Measurements from ENCODE around the gene NCKIPSD.

Gene NCKIPSD

DNA sequence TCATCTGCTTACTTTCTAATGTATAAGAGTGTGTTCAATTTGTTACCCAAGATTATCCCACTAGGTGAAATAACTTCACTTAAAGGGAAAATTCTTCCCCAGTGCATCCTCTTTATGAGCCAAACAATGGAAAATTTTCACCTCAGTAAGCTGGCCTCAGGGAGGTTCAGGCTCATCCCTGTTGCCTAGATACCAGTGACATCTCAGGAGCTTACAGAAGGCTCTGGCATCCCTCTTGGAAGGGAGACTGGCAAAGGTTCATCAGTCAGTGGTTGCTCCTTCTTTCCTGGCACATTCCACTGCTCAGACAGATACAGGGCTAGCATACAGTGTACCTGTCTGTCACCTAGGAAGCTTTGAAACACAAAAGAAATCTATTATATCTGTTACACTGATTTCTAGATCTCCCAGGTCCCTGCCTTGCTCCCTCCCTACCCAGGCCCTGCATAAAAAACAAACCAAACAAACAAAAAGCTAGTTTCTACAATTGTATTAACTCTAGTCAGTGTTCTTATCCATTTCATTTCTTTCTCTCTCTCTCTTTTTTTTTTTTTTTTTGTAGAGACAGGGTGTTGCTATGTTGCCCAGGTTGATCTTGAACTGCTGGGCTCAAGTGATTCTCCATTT is 29.6 kb upstream of the NCKIPSD start:
- Histone ChIP-seq H3K36me3 (ENCODE audit: control insufficient read depth in 1 of 2, insufficient read depth in 2 of 2, low read length in 2 of 2) (peaks cover 3 to 13% of the 10 kb centered on the region in 2 donors), H3K4me1 (ENCODE audit: control insufficient read depth in 1 of 2, insufficient read depth in 2 of 2, low read length in 2 of 2) (peaks cover 14 to 39% of the 10 kb centered on the region in 2 donors), H3K9me3 (ENCODE audit: control insufficient read depth in 1 of 2, low read length in 2 of 2) (no peaks in the 10 kb centered on the region), H3K27me3 (ENCODE audit: low read depth, low read length) (no peaks in the 10 kb centered on the region), H3K4me3 (ENCODE audit: low read depth in 1 of 2, low read length in 2 of 2) (peak overlapping the region; percentile 90 to 99), H3K27ac (ENCODE audit: low read length) (peak overlapping the region; percentile 98)

- H3K36me3 ChIP-seq (ENCODE audit: control insufficient read depth in 1 of 2, insufficient read depth in 2 of 2, low read length in 2 of 2) = peaks cover 12 to 24% of the 10 kb centered on the region in 2 donors
- H3K9me3 ChIP-seq (ENCODE audit: control insufficient read depth in 1 of 2, low read length in 2 of 2) = no peaks in the 10 kb centered on the region
- H3K4me1 ChIP-seq (ENCODE audit: control insufficient read depth in 1 of 2, insufficient read depth in 2 of 2, low read length in 2 of 2) = peaks cover 14 to 44% of the 10 kb centered on the region in 2 donors
- no peak overlapping the region for H3K27ac ChIP-seq (ENCODE audit: low read length)
- no peaks in the 10 kb centered on the region for H3K27me3 ChIP-seq (ENCODE audit: low read depth, low read length)
- H3K4me3 ChIP-seq (ENCODE audit: low read depth in 1 of 2, low read length in 2 of 2) = no peak overlapping the region
Measured at GRCh38 chr3:48711727-48712126, 26.0 kb upstream of the NCKIPSD start.

GRCh38 chr3:48709051-48709461 is 23.3 kb upstream of the NCKIPSD start:
- no peak overlapping the region for H3K4me3 ChIP-seq (ENCODE audit: low read depth in 1 of 2, low read length in 2 of 2)
- no peaks in the 10 kb centered on the region for H3K9me3 ChIP-seq (ENCODE audit: control insufficient read depth in 1 of 2, low read length in 2 of 2)
- peaks cover 4 to 30% of the 10 kb centered on the region in 2 donors for H3K4me1 ChIP-seq (ENCODE audit: control insufficient read depth in 1 of 2, insufficient read depth in 2 of 2, low read length in 2 of 2)
- no peaks in the 10 kb centered on the region for H3K27me3 ChIP-seq (ENCODE audit: low read depth, low read length)
- H3K36me3 ChIP-seq (ENCODE audit: control insufficient read depth in 1 of 2, insufficient read depth in 2 of 2, low read length in 2 of 2) = peaks cover 8 to 24% of the 10 kb centered on the region in 2 donors
- no peak overlapping the region for H3K27ac ChIP-seq (ENCODE audit: low read length)

- H3K9me3 ChIP-seq (ENCODE audit: control insufficient read depth in 1 of 2, low read length in 2 of 2) = no peaks in the 10 kb centered on the region
- no peak overlapping the region for H3K27ac ChIP-seq (ENCODE audit: low read length)
- peaks cover 4 to 31% of the 10 kb centered on the region in 2 donors for H3K4me1 ChIP-seq (ENCODE audit: control insufficient read depth in 1 of 2, insufficient read depth in 2 of 2, low read length in 2 of 2)
- peaks cover 8 to 24% of the 10 kb centered on the region in 2 donors for H3K36me3 ChIP-seq (ENCODE audit: control insufficient read depth in 1 of 2, insufficient read depth in 2 of 2, low read length in 2 of 2)
- H3K27me3 ChIP-seq (ENCODE audit: low read depth, low read length) = no peaks in the 10 kb centered on the region
- H3K4me3 ChIP-seq (ENCODE audit: low read depth in 1 of 2, low read length in 2 of 2) = no peak overlapping the region
Measured at GRCh38 chr3:48708481-48708889, 22.8 kb upstream of the NCKIPSD start.

- H3K27ac ChIP-seq (ENCODE audit: low read length) = no peak overlapping the region
- peaks cover 4 to 30% of the 10 kb centered on the region in 2 donors for H3K4me1 ChIP-seq (ENCODE audit: control insufficient read depth in 1 of 2, insufficient read depth in 2 of 2, low read length in 2 of 2)
- H3K27me3 ChIP-seq (ENCODE audit: low read depth, low read length) = no peaks in the 10 kb centered on the region
- H3K4me3 ChIP-seq (ENCODE audit: low read depth in 1 of 2, low read length in 2 of 2) = no peak overlapping the region
- H3K9me3 ChIP-seq (ENCODE audit: control insufficient read depth in 1 of 2, low read length in 2 of 2) = no peaks in the 10 kb centered on the region
- peaks cover 8 to 21% of the 10 kb centered on the region in 2 donors for H3K36me3 ChIP-seq (ENCODE audit: control insufficient read depth in 1 of 2, insufficient read depth in 2 of 2, low read length in 2 of 2)
Measured at GRCh38 chr3:48707157-48707556, 21.4 kb upstream of the NCKIPSD start.

DNA sequence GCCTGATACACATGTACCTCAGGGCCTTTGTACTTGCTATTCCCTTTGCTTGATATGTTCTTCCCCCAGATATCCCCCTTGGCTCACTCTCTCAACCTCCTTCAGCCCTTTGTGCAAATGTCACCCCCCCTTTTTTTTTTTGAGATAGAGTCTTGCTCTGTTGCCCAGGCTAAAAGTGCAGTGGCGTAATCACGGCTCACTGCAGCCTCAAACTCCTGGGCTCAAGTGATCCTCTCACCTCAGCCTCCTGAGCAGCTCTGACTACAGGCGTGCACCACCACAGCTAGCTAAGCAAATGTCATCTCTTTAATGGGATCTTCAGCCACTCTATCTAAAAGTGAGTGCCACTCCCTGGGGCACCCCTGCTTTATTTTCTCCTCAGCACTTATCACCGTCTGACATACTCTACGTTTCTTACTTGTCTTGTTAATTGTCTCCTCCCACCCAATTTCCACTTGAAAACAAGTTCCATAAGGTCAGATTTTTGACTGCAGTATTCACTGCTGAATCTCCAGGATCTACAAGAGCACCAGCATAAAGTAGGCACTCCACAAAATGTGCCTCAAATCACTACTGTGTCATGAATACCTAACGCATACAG is 16.7 kb upstream of the NCKIPSD start:
- no peak overlapping the region for H3K27ac ChIP-seq (ENCODE audit: low read length)
- no peaks in the 10 kb centered on the region for H3K9me3 ChIP-seq (ENCODE audit: control insufficient read depth in 1 of 2, low read length in 2 of 2)
- peaks cover 5 to 21% of the 10 kb centered on the region in 2 donors for H3K4me1 ChIP-seq (ENCODE audit: control insufficient read depth in 1 of 2, insufficient read depth in 2 of 2, low read length in 2 of 2)
- no peak overlapping the region for H3K4me3 ChIP-seq (ENCODE audit: low read depth in 1 of 2, low read length in 2 of 2)
- peaks cover 6 to 8% of the 10 kb centered on the region in 2 donors for H3K36me3 ChIP-seq (ENCODE audit: control insufficient read depth in 1 of 2, insufficient read depth in 2 of 2, low read length in 2 of 2)
- no peaks in the 10 kb centered on the region for H3K27me3 ChIP-seq (ENCODE audit: low read depth, low read length)

- Histone ChIP-seq H3K27me3 (ENCODE audit: low read depth, low read length) (no peaks in the 10 kb centered on the region), H3K27ac (ENCODE audit: low read length) (no peak overlapping the region)
Measured at GRCh38 chr3:48700731-48701405, 15.2 kb upstream of the NCKIPSD start.

GRCh38 chr3:48698891-48699290 is 13.2 kb upstream of the NCKIPSD start:
- Histone ChIP-seq H3K9me3 (ENCODE audit: control insufficient read depth in 1 of 2, low read length in 2 of 2) (no peaks in the 10 kb centered on the region), H3K36me3 (ENCODE audit: control insufficient read depth in 1 of 2, insufficient read depth in 2 of 2, low read length in 2 of 2) (peaks cover 11 to 18% of the 10 kb centered on the region in 2 donors), H3K27ac (ENCODE audit: low read length) (no peak overlapping the region), H3K4me1 (ENCODE audit: control insufficient read depth in 1 of 2, insufficient read depth in 2 of 2, low read length in 2 of 2) (peaks cover 13 to 36% of the 10 kb centered on the region in 2 donors), H3K4me3 (ENCODE audit: low read depth in 1 of 2, low read length in 2 of 2) (no peak overlapping the region), H3K27me3 (ENCODE audit: low read depth, low read length) (no peaks in the 10 kb centered on the region)

More at GRCh38 chr3:48700731-48701405, 15.2 kb upstream of the NCKIPSD start:
- no peaks in the 10 kb centered on the region for H3K9me3 ChIP-seq (ENCODE audit: control insufficient read depth in 1 of 2, low read length in 2 of 2)
- no peak overlapping the region for H3K4me3 ChIP-seq (ENCODE audit: low read depth in 1 of 2, low read length in 2 of 2)
- peaks cover 3 to 8% of the 10 kb centered on the region in 2 donors for H3K36me3 ChIP-seq (ENCODE audit: control insufficient read depth in 1 of 2, insufficient read depth in 2 of 2, low read length in 2 of 2)
- peaks cover 5 to 23% of the 10 kb centered on the region in 2 donors for H3K4me1 ChIP-seq (ENCODE audit: control insufficient read depth in 1 of 2, insufficient read depth in 2 of 2, low read length in 2 of 2)

DNA sequence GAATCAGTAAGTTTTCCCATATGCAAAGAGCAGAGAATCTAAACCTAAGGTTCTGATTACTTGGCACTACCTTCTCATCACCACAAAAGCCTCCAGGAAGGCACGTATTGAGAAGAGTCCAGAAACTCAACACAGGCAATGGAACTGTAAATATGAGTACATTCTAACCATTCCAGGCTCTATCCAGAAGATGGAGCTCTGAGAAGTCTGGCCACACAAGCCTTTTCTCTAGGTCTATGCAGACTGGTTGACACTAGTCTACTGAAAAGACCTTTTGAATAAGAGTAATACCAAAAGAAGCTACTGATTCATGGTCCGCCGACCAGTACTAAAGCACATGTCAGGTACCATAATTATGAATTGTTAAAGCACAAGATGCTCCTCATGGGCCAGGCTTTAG is 12.2 kb upstream of the NCKIPSD start:
- Histone ChIP-seq H3K4me3 (ENCODE audit: low read depth in 1 of 2, low read length in 2 of 2) (no peak overlapping the region), H3K9me3 (ENCODE audit: control insufficient read depth in 1 of 2, low read length in 2 of 2) (no peaks in the 10 kb centered on the region), H3K36me3 (ENCODE audit: control insufficient read depth in 1 of 2, insufficient read depth in 2 of 2, low read length in 2 of 2) (peaks cover 20% of the 10 kb centered on the region in 2 donors), H3K27me3 (ENCODE audit: low read depth, low read length) (no peaks in the 10 kb centered on the region), H3K4me1 (ENCODE audit: control insufficient read depth in 1 of 2, insufficient read depth in 2 of 2, low read length in 2 of 2) (peaks cover 13 to 34% of the 10 kb centered on the region in 2 donors), H3K27ac (ENCODE audit: low read length) (no peak overlapping the region)

- Histone ChIP-seq H3K4me3 (ENCODE audit: low read depth in 1 of 2, low read length in 2 of 2) (no peak overlapping the region), H3K4me1 (ENCODE audit: control insufficient read depth in 1 of 2, insufficient read depth in 2 of 2, low read length in 2 of 2) (peaks cover 13 to 27% of the 10 kb centered on the region in 2 donors), H3K9me3 (ENCODE audit: control insufficient read depth in 1 of 2, low read length in 2 of 2) (no peaks in the 10 kb centered on the region), H3K27me3 (ENCODE audit: low read depth, low read length) (no peaks in the 10 kb centered on the region), H3K36me3 (ENCODE audit: control insufficient read depth in 1 of 2, insufficient read depth in 2 of 2, low read length in 2 of 2) (peaks cover 25 to 26% of the 10 kb centered on the region in 2 donors), H3K27ac (ENCODE audit: low read length) (no peak overlapping the region)
Measured at GRCh38 chr3:48696601-48697000, 10.9 kb upstream of the NCKIPSD start.

GRCh38 chr3:48696156-48696555 is 10.4 kb upstream of the NCKIPSD start:
- Histone ChIP-seq H3K27me3 (ENCODE audit: low read depth, low read length) (no peaks in the 10 kb centered on the region), H3K4me1 (ENCODE audit: control insufficient read depth in 1 of 2, insufficient read depth in 2 of 2, low read length in 2 of 2) (peaks cover 13 to 27% of the 10 kb centered on the region in 2 donors), H3K36me3 (ENCODE audit: control insufficient read depth in 1 of 2, insufficient read depth in 2 of 2, low read length in 2 of 2) (peaks cover 28 to 30% of the 10 kb centered on the region in 2 donors), H3K27ac (ENCODE audit: low read length) (no peak overlapping the region), H3K9me3 (ENCODE audit: control insufficient read depth in 1 of 2, low read length in 2 of 2) (no peaks in the 10 kb centered on the region), H3K4me3 (ENCODE audit: low read depth in 1 of 2, low read length in 2 of 2) (no peak overlapping the region)
